T-helper 9 cell (primary cell): Measurements from ENCODE around the gene ZBTB47.

ENCODE experiments used
- DNase-seq: peaks from one replicate; pipeline ENCODE4 v3.0.0-alpha.2; 2020

Gene ZBTB47

GRCh38 chr3:42713747-42714146 lies 60.2 kb downstream of the ZBTB47 start:
- DNase-seq: no peak

DNA sequence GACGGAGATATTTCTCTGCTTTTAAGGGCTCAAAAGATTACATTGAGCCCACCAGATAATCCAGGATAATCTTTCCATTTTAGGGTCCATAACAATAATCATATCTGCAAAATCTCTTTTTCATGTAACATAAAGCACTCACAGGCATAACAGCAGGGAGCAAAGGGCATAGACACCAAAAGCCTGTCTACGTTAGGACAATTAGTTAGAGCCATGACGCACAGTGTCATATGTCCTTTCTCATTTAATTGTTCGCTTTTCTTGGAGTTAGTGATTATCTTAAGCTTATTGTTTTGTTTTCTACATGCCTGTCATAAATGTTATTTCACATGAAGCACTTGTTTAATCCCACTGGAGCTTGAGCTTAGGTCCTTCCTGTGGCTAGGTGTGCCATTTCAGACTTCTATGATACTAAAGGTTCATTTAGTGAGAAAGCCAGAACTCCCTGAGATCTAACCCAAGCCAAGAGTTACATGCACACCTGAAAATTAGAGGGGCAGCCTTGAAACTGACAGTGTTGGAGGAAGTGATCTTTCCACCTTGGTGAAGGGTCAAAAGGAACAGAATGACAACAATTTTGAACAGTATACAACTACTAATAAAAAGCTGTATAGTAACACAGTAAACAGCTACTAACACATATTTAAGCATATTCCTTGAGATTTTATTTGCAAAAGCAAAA lies 60.8 kb downstream of the ZBTB47 start:
- DNase-seq: no peak
